Spleen (tissue), 11 donors: ENCODE data around the gene LMAN2L. TPM values are rescaled to one million over a fixed set of nuclear protein-coding genes. Genes with fewer than 3 reads are reported as not detected.
"Not testable (repeated sequence)": the region's sequence is repeated elsewhere in the genome, so short reads cannot be mapped to it uniquely, and the experiment has no call there.

Experiments
- DNase-seq: peaks from one replicate; pipeline ENCODE4 v3.0.0-alpha.2; 2020
- H3K27ac ChIP-seq, 8 donors: fragments of 200-600 bp; sonication (generic) in 7 of 8; 1 replicate in 4 of 8; 2 replicates in 4 of 8; pipeline versions ENCODE4 v1.5.0 to v1.8.0; 2016 to 2021; ENCODE audit warnings: inconsistent platforms in 4 of 8, mild to moderate bottlenecking in 4 of 8, moderate library complexity in 1 of 8
- H3K27me3 ChIP-seq, 7 donors: fragments of 200-600 bp; sonication (generic) in 6 of 7; replicated peaks in 1 of 7; 1 replicate in 4 of 7; 2 replicates in 3 of 7; pipeline versions ENCODE4 v1.5.0 to v1.8.0; 2016 to 2021; ENCODE audit warnings: inconsistent platforms in 3 of 7, mild to moderate bottlenecking in 1 of 7
- H3K36me3 ChIP-seq, 6 donors: fragments of 200-600 bp; sonication (generic) in 5 of 6; 1 replicate in 4 of 6; 2 replicates in 2 of 6; pipeline versions ENCODE4 v1.5.0 to v1.8.0; 2016 to 2021; ENCODE audit warnings: inconsistent platforms in 2 of 6
- H3K4me1 ChIP-seq, 6 donors: fragments of 200-600 bp; sonication (generic) in 5 of 6; 1 replicate in 3 of 6; 2 replicates in 3 of 6; pipeline versions ENCODE4 v1.5.0 to v1.8.0; 2016 to 2021; ENCODE audit warnings: inconsistent platforms in 3 of 6
- H3K4me3 ChIP-seq, 8 donors: fragments of 200-600 bp; sonication (generic) in 7 of 8; 1 replicate in 4 of 8; 2 replicates in 4 of 8; pipeline versions ENCODE4 v1.5.0 to v1.8.0; 2016 to 2021; ENCODE audit warnings: inconsistent platforms in 4 of 8, mild to moderate bottlenecking in 4 of 8, moderate library complexity in 2 of 8
- H3K9me3 ChIP-seq, 8 donors: fragments of 200-600 bp; sonication (generic) in 7 of 8; 1 replicate in 4 of 8; 2 replicates in 4 of 8; pipeline versions ENCODE4 v1.5.0 to v1.8.0; 2016 to 2021; ENCODE audit warnings: inconsistent platforms in 4 of 8
- POLR2A ChIP-seq, 3 donors: fragments of 450-650 bp; IDR thresholded peaks; one replicate each; pipeline ENCODE4 v1.5.1; 2017; ENCODE audit warnings: antibody characterized with exemption in 3 of 3, mild to moderate bottlenecking in 1 of 3
- POLR2AphosphoS5 ChIP-seq, 3 donors: sonication (generic); formaldehyde crosslinking; IDR thresholded peaks; one replicate each; pipeline ENCODE4 v1.5.1; 2017; ENCODE audit warnings: antibody characterized with exemption in 3 of 3
- WGBS, 5 donors: extraction: QIAGEN DNeasy Blood & Tissue Kit in 3 of 5; methylation state at CpG; one replicate each; pipeline versions ENCODE4 v1.1.5 to v1.1.7; 2013 to 2018; 5-methylcytosine and 5-hydroxymethylcytosine counted together
- intact Hi-C: fragments of 100-400 bp; cut with DNase I; formaldehyde crosslinking; loops from one replicate; pipeline ENCODE4 v1.15.0; 2023; ENCODE audit warnings: low total_unique reads
- polyA plus RNA-seq, 3 donors: library from polyadenylated mRNA; stranded (reverse); fragments of 200-250 nt; gene quantifications; one replicate each; pipeline ENCODE4 v1.2.1, GENCODE V29; 2013
- total RNA-seq, 7 donors: library from RNA; depleted of rRNA in 3 of 7; stranded (reverse); fragments of >200 nt in 3 of 7; fragmentation: NEBNext Ultra II Directional in 4 of 7; extraction: Animal tissue kit (Norgen Biotek cat#: 25700) in 4 of 7; gene quantifications; one replicate each; pipeline versions ENCODE4 v1.1.0 to v1.2.1, GENCODE V29; 2016 to 2021
- TF ChIP-seq, protein P1 (sequence below), 11 experiments: fragments of 200-600 bp in 7 of 11; fragments of 450-650 bp in 4 of 11; sonication (generic) in 4 of 11; IDR thresholded peaks in 8 of 11; conservative IDR thresholded peaks in 3 of 11; 1 replicate in 7 of 11; 2 replicates in 4 of 11; pipeline versions ENCODE4 v1.4.0 to v1.8.0; 2016 to 2021; ENCODE audit warnings: antibody characterized with exemption in 11 of 11, inconsistent platforms in 4 of 11, mild to moderate bottlenecking in 1 of 11
- donor health status: healthy with polysubstance abuse.
- donor health status: DM: no; HTN: no; CAD: no; lungs with moderate emphysema.
- donor health status: DM: no; HTN: no; CAD: no.
- donor health status: Bipolar disorder and iron deficiency.
- donor health status: healthy.
- donor health status: DM: no; HTN: no; CAD: no.
- donor health status: DM: yes; HTN: yes; CAD: no.

The LMAN2L gene
- total and polyA plus RNA-seq, 10 donors, result 5.8 to 15.4 (median 9.3) TPM

DNA sequence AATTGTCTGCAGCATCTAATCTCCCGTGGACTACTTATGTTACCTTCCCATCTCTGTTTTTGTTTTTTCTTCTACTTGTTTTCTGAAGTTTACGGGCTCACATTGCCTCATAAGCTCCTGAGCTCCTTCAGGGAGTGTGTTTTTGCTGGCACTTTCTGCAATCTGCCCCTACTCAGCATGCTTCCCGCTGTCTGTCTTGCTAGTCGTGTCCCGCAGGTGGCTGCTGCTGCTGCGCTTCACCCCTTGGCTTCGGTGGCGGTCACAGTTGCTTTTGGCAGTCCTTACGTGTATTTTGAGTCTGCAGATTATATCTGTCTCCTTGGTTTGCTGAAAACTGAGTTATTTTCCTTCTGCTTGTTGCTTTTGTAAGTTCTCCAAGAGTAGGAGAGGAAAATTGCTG is 60.0 kb downstream of the LMAN2L start:
- Histone ChIP-seq H3K27me3 (no peaks in the 10 kb centered on the region), H3K4me3 (no peak overlapping the region), H3K27ac (no peak overlapping the region), H3K4me1 (peaks cover 0 to 2% (median 0%) of the 10 kb centered on the region in 6 donors), H3K9me3 (no peaks in the 10 kb centered on the region), H3K36me3 (no peaks in the 10 kb centered on the region)
- WGBS, 5 donors, result 68 to 85% (median 77%) methylated on average over 9 of the region's 9 CpGs
- no peak for TF ChIP-seq POLR2A (IDR thresholded peaks at IDR 0.05)
- intact Hi-C loops, result no loop called here
- DNase-seq, result peak; percentile 55

- Histone ChIP-seq H3K4me3 (no peak overlapping the region), H3K4me1 (peaks cover 0 to 8% (median 0%) of the 10 kb centered on the region in 6 donors), H3K9me3 (no peaks in the 10 kb centered on the region), H3K36me3 (no peaks in the 10 kb centered on the region), H3K27ac (no peak overlapping the region), H3K27me3 (no peaks in the 10 kb centered on the region)
- no peak for DNase-seq
- TF ChIP-seq POLR2AphosphoS5 (IDR thresholded peaks at IDR 0.05), result no peak
- no peak for TF ChIP-seq POLR2A (IDR thresholded peaks at IDR 0.05)
- TF ChIP-seq, protein P1, sequence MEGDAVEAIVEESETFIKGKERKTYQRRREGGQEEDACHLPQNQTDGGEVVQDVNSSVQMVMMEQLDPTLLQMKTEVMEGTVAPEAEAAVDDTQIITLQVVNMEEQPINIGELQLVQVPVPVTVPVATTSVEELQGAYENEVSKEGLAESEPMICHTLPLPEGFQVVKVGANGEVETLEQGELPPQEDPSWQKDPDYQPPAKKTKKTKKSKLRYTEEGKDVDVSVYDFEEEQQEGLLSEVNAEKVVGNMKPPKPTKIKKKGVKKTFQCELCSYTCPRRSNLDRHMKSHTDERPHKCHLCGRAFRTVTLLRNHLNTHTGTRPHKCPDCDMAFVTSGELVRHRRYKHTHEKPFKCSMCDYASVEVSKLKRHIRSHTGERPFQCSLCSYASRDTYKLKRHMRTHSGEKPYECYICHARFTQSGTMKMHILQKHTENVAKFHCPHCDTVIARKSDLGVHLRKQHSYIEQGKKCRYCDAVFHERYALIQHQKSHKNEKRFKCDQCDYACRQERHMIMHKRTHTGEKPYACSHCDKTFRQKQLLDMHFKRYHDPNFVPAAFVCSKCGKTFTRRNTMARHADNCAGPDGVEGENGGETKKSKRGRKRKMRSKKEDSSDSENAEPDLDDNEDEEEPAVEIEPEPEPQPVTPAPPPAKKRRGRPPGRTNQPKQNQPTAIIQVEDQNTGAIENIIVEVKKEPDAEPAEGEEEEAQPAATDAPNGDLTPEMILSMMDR (IDR thresholded peaks at IDR 0.05 in 8 of 11, conservative IDR thresholded peaks at IDR 0.05 in 3 of 11), result no peak
- intact Hi-C loops, result no loop called here
- 88 to 95% (median 90%) methylated on average over 15 of the region's 15 CpGs for WGBS, 5 donors
Measured at GRCh38 chr2:96669539-96670215, 70.2 kb downstream of the LMAN2L start.

DNA sequence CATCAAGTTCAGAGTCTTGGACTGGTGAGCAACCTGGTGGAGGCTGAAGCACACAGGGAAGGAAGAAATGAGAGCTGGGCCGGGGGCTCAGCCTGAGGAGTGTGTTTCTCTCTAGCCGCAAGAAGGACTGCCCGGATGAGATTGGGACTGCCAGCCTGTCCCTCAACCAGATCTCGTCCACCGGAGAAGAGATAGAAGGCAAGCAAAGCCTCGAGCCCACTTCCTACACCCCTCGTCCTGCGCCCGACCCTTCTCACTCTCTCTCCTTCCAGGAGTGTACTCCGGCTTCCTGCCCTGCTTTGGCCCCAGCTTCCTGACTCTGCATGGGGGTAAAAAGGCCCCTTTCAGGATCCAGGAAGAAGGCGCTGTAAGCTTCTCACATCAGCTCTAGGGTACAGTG is 71.1 kb downstream of the LMAN2L start:
- no peaks in the 10 kb centered on the region for H3K27me3 ChIP-seq
- 59 to 72% (median 61%) methylated on average over 11 of the region's 11 CpGs for WGBS, 5 donors
- peaks cover 0 to 6% (median 0%) of the 10 kb centered on the region in 8 donors for H3K9me3 ChIP-seq
- H3K36me3 ChIP-seq, result no peaks in the 10 kb centered on the region
- H3K4me1 ChIP-seq, result peaks cover 0 to 8% (median 0%) of the 10 kb centered on the region in 6 donors
- TF ChIP-seq, protein P1 (IDR thresholded peaks at IDR 0.05 in 8 of 11, conservative IDR thresholded peaks at IDR 0.05 in 3 of 11), result no peak
- TF ChIP-seq POLR2AphosphoS5 (IDR thresholded peaks at IDR 0.05) (no peak), POLR2A (IDR thresholded peaks at IDR 0.05) (no peak)
- no peak overlapping the region for H3K4me3 ChIP-seq
- no peak overlapping the region for H3K27ac ChIP-seq
- intact Hi-C loops, result no loop called here
- no peak for DNase-seq

DNA sequence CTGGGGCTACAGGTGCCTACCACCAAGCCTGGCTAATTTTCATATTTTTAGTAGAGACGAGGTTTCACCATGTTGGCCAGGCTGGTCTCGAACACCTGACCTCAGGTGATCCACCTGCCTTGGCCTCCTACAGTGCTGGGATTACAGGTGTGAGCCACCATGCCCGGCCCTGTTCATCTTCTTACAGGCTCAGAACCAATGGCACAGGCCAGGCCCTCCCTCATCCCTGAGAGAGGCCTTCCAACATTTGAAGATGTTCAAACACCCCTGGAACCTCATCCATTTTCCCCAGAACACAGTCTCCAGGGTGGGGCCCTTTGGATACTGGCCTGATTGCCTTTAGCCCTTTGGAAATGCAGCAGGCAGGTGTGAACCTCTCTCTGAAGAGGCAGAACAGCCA is 74.1 kb downstream of the LMAN2L start:
- H3K4me1 ChIP-seq, H3K27me3 ChIP-seq, H3K36me3 ChIP-seq, intact Hi-C loops, H3K4me3 ChIP-seq, DNase-seq, H3K9me3 ChIP-seq: not testable (repeated sequence)
- 82 to 97% (median 88%) methylated on average over 3 of the region's 3 CpGs for WGBS, 5 donors
- peak overlapping the region in 3 of 8 donors; percentile 27 to 47 (median 42) for H3K27ac ChIP-seq

DNA sequence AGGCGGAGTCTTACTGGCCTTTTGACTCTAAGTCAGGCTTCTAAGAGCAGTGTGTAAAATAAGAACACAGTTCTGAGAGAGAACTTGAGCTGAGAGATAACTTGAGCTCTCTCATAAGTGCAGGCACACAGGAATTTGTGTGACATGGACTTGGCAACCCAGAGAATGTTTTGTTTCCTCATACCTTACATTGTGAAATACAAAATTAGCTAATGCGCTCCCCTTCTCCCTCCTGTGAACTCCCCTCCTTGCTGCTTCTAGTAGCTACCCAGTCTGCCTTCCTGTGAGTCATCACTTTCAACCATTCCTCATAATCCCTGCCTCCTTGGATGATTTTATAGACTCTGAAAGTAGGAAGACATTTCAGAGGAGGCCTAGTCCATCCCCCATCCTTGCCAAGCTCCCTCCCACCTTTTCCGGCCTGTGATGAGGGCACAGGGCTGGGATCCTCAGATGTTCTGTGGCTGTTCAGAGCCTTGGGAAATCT is 74.7 kb downstream of the LMAN2L start:
- H3K9me3 ChIP-seq, result peaks cover 0 to 6% (median 0%) of the 10 kb centered on the region in 8 donors
- peak overlapping the region in 3 of 8 donors; percentile 27 to 47 (median 42) for H3K27ac ChIP-seq
- intact Hi-C loops, result no loop called here
- peaks cover 0 to 8% (median 0%) of the 10 kb centered on the region in 6 donors for H3K4me1 ChIP-seq
- 67 to 88% (median 84%) methylated on average over 3 of the region's 3 CpGs for WGBS, 5 donors
- no peak for TF ChIP-seq POLR2AphosphoS5 (IDR thresholded peaks at IDR 0.05)
- TF ChIP-seq, protein P1 (IDR thresholded peaks at IDR 0.05 in 8 of 11, conservative IDR thresholded peaks at IDR 0.05 in 3 of 11), result no peak
- DNase-seq, result no peak
- no peaks in the 10 kb centered on the region for H3K36me3 ChIP-seq
- H3K4me3 ChIP-seq, result no peak overlapping the region
- H3K27me3 ChIP-seq, result no peaks in the 10 kb centered on the region
